ENCODE measurements around the gene PLCG1. TPM values are rescaled to one million over a fixed set of nuclear protein-coding genes. Genes with fewer than 3 reads are reported as not detected.

The PLCG1 gene
- total and polyA plus RNA-seq, 2 of the 8 experiments (the other 6 are each of a cell fraction or from before 2014, with no cell fraction given): 103 to 154 TPM

- Histone ChIP-seq H2BK120ac (replicated peaks; ENCODE audit: low read depth, low read length) (no peak overlapping the region), H3K36me3 (ENCODE audit: control insufficient read depth in 2 of 4, insufficient read depth in 4 of 4, low read length in 3 of 4) (peaks cover 21 to 57% (median 32%) of the 10 kb centered on the region in 4 experiments), H3K4me3 (ENCODE audit: extremely low read depth in 1 of 4, insufficient read depth in 2 of 4, low read depth in 3 of 4, low read length in 4 of 4) (no peak overlapping the region), H3K27ac (ENCODE audit: low read depth, low read length) (no peak overlapping the region), H4K5ac (ENCODE audit: insufficient read length, low read depth, low read length) (no peak overlapping the region), H3K9ac (replicated peaks in 1 of 4; ENCODE audit: extremely low read depth in 1 of 4, low read depth in 3 of 4, low read length in 3 of 4) (no peak overlapping the region), H3K4me2 (ENCODE audit: insufficient read depth in 1 of 2, low read depth in 2 of 2, low read length in 2 of 2) (no peak overlapping the region), H2AK5ac (ENCODE audit: low read depth, low read length) (no peak overlapping the region), H2AFZ (ENCODE audit: low read length) (no peak overlapping the region), H2BK15ac (ENCODE audit: low read length) (no peak overlapping the region), H3K56ac (replicated peaks; ENCODE audit: insufficient read length, low read depth, low read length) (no peak overlapping the region), H4K91ac (replicated peaks; ENCODE audit: insufficient read length, low read length) (no peak overlapping the region), H3K4me1 (replicated peaks in 1 of 4; ENCODE audit: control insufficient read depth in 3 of 4, insufficient read depth in 4 of 4, low read length in 3 of 4) (no peaks in the 10 kb centered on the region), H2BK12ac (ENCODE audit: low read depth, low read length) (no peak overlapping the region), H2BK5ac (ENCODE audit: low read depth, low read length) (no peak overlapping the region), H4K8ac (ENCODE audit: extremely low read depth, insufficient read depth, low read length) (no peak overlapping the region), H3K9me3 (ENCODE audit: insufficient read depth in 2 of 2, low read depth in 1 of 2, low read length in 1 of 2) (no peaks in the 10 kb centered on the region), H3K79me2 (ENCODE audit: control insufficient read depth in 1 of 2, insufficient read depth in 2 of 2, low read length in 2 of 2) (no peaks in the 10 kb centered on the region), H3K18ac (ENCODE audit: extremely low read depth, low read length) (no peak overlapping the region), H3K4ac (replicated peaks; ENCODE audit: insufficient read length, low read depth, low read length) (no peak overlapping the region), H3K27me3 (replicated peaks in 1 of 4; ENCODE audit: control insufficient read depth in 3 of 4, extremely low read depth in 1 of 4, insufficient read depth in 3 of 4, low read length in 3 of 4) (no peaks in the 10 kb centered on the region), H3K14ac (ENCODE audit: insufficient read length) (no peak overlapping the region), H2BK20ac (ENCODE audit: low read length) (no peak overlapping the region), H3K23ac (ENCODE audit: insufficient read length) (no peak overlapping the region), H4K20me1 (replicated peaks in 1 of 2; ENCODE audit: control insufficient read depth in 1 of 2, insufficient read depth in 2 of 2, low read length in 2 of 2) (no peaks in the 10 kb centered on the region), H3K23me2 (ENCODE audit: low read depth, low read length) (no peaks in the 10 kb centered on the region), H3K79me1 (ENCODE audit: low read depth, low read length) (peaks cover 2% of the 10 kb centered on the region)
- POLR2A ChIA-PET (ENCODE audit: partially characterized antibody): no interaction called here
- 93% methylated on average over 10 of the region's 11 CpGs; no CpG with 5 or more reads in 1 of the 2 experiments for WGBS, 2 experiments (ENCODE audit: extremely low coverage in 1 of 2, insufficient coverage in 1 of 2, insufficient read length in 1 of 2, insufficient replicate concordance in 2 of 2, low coverage in 1 of 2, low lambda C conversion rate in 2 of 2, missing lambda C conversion rate in 1 of 2)
- FAIRE-seq (no peak), DNase-seq (ENCODE audit: low read depth in 1 of 2, low spot score in 2 of 2) (no peak)
- CTCF ChIA-PET (ENCODE audit: partially characterized antibody): interaction anchor here (1.0 kb wide), 1 partner anchor 16 kb away, joined by 3 read pairs; no protein-coding TSS in a partner anchor
- no peak for TF ChIP-seq KDM1A (IDR thresholded peaks at IDR 0.05; ENCODE audit: borderline replicate concordance, low read length)
- 0 out of 2 replicates have a peak, but pooled peaks have one; percentile 27 for TF ChIP-seq POLR2AphosphoS5 (IDR thresholded peaks at IDR 0.05; ENCODE audit: low read depth, low read length)
- TF ChIP-seq TBP (IDR thresholded peaks at IDR 0.05; ENCODE audit: low read depth, low read length): no peak
Observed at GRCh38 chr20:41110012-41110411, 27.3 kb upstream of the PLCG1 start.
